NB4 (cell line): ENCODE results near the gene CCAR1.
"Not testable (repeated sequence)": the region's sequence is repeated elsewhere in the genome, so short reads cannot be mapped to it uniquely, and the experiment has no call there.

Source experiments
- DNase-seq: peaks from one replicate; pipeline ENCODE4 v3.0.0; 2010; ENCODE audit warnings: low read depth
- H3K4me3 ChIP-seq: one replicate; pipeline ENCODE4 v1.5.1; 2011; ENCODE audit warnings: mild to moderate bottlenecking, low read depth, low read length, moderate library complexity
- CTCF ChIP-seq: IDR thresholded peaks from one replicate; pipeline ENCODE4 v1.5.1; 2012; ENCODE audit warnings: low read depth, low read length
- MYC ChIP-seq: IDR thresholded peaks from 2 replicates; pipeline ENCODE4 v1.6.1; 2011; ENCODE audit warnings: low read depth, low read length
- POLR2A ChIP-seq: IDR thresholded peaks from 2 replicates; pipeline ENCODE4 v1.6.1; 2011; ENCODE audit warnings: mild to moderate bottlenecking; ENCODE audit not compliant: insufficient read length; ENCODE audit errors: extremely low read depth
- TF ChIP-seq, protein P1 (sequence below): IDR thresholded peaks from 2 replicates; pipeline ENCODE4 v1.6.1; 2011; ENCODE audit warnings: low read depth, low read length

Gene CCAR1

DNA sequence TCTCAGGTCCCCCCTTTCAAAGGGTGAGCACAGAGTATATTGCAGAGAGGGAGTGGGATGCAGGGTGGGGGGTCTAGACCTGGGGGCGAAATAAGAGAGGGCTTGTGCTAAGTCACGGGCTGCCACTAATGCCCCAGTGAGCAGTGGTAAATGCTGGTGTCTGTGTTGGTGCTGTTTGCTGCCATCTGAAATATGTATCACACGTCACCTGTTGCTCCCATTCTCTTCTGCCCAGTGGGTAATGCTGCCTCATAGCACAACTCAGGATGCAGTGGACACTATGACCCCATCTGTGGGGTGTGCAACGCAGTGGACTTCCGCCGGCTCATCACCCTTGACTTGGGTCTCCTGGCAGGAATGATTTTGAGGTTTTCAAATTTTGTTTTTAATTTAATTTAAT is 108.9 kb downstream of the CCAR1 start:
- no peak for DNase-seq
- no peak for TF ChIP-seq MYC
- TF ChIP-seq, protein P1, sequence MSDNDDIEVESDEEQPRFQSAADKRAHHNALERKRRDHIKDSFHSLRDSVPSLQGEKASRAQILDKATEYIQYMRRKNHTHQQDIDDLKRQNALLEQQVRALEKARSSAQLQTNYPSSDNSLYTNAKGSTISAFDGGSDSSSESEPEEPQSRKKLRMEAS: no peak
- no peak for TF ChIP-seq POLR2A
- no peak for TF ChIP-seq CTCF
- no peak overlapping the region for H3K4me3 ChIP-seq

GRCh38 chr10:68831961-68832455 is 111.0 kb downstream of the CCAR1 start:
- DNase-seq: no peak
- TF ChIP-seq MYC: no peak
- no peak overlapping the region for H3K4me3 ChIP-seq

- no peak for DNase-seq
Measured at GRCh38 chr10:68832601-68833000, 111.6 kb downstream of the CCAR1 start.

DNA sequence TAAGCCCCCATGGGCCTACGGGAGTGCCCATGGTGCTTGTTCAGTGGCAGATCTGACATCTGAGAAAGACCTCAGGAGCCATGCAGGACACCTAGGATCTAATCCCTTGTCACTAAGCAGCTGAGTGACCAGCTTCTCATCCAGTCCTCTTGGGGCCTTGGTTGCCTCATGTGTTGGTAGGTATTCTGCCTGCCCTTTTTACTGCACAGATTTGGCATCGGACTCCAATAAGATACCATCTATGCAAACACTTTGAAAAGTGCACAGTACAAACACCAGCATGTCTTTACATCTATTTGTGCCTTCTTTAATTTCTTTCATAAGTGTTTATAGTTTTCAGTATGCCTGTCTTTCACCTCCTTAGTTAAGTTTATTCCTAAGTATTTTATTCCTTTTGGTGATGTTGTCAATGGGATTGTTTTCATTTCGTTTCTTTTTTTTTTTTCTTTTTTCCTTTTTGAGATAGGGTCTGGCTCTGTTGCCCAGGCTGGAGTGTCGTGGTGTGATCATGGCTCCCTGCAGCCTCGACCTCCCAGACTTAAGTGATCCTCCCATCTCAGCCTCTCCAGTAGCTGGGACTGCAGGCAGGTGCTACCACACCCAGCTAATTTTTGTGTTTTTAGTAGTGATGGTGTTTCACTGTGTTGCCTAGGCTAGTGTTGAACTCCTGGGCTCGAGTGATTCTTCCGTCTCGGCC is 116.7 kb downstream of the CCAR1 start:
- TF ChIP-seq MYC (no peak), POLR2A (no peak), CTCF (no peak)
- TF ChIP-seq, protein P1: no peak
- DNase-seq: no peak

More at GRCh38 chr10:68832601-68833000, 111.6 kb downstream of the CCAR1 start:
- TF ChIP-seq MYC (no peak), CTCF (no peak), POLR2A (no peak)
- TF ChIP-seq, protein P1: no peak
- no peak overlapping the region for H3K4me3 ChIP-seq

DNA sequence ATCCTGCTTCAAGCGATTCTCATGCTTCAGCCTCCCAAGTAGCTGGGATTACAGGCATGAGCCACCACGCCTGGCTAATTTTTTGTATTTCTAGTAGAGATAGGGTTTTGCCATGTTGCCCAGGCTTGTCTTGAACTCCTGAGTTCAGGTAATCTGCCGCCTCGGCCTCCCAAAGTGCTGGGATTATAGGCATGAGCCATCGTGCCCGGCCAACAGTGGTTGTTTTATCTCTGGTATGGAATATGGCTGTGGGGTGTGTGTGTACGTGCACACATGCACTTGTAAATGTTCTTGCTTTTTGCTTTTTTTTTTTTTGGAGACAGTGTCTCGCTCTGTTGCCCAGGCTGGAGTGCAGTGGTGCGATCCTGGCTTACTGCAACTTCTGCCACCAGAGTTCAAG is 119.6 kb downstream of the CCAR1 start:
- DNase-seq, H3K4me3 ChIP-seq: not testable (repeated sequence)

More for the DNA sequence above, 116.7 kb downstream of the CCAR1 start:
- no peak overlapping the region for H3K4me3 ChIP-seq
